Activated CD8-positive, alpha-beta memory T cell treated with anti-CD3 and anti-CD28 coated beads, Interleukin-2, amount 50 U/mL, for 1 hour (primary cell): ENCODE results near the gene ZYX.

Experiments
- DNase-seq: peaks from one replicate; pipeline ENCODE4 v3.0.0-alpha.2; 2020; ENCODE audit errors: extremely low read depth

ZYX gene

DNA sequence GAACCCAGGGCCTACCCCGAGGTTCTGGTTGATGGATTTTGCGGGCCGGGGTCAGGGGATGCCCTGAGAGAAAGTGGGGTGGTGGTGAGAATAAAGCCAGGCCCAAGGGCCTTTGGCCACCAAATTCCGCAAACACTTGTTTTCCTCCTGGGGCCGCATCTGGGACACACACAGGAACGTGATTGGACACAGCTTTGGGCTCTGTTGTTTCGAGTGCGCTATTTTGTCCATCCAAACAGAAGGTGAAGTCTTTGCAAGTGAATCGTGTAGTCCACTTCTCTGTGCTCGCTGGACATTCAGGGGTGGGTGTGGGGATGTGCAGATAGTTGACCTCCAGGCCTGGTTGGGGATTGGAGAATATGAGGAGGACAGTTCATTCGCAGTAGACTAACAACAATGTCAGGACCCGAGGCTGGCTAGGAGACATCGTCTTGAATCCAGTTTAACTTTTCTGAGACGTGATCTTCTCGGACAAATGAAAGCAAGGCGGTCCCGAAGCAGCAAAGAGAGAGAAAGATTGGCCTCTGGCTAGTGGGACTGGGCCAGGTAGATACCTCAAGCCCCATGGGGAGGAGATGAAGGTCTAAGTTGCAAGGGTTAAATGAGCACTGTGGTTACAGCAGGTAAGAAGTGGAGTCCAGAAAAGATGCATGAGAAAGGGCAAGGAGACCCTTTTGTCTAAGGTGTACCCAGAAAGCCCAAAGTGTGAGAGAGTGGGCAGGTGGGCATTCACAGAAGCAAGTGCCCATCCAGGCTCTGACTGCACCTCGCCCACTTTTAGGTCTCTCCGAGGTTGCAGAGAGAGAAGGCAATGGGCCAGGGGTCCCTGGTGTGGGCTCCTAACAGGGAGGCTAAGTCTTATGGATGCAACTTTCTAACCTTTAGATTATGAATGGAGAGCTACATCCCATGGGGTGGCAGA, 17.9 kb upstream of the ZYX start:
- DNase-seq, result no peak

DNA sequence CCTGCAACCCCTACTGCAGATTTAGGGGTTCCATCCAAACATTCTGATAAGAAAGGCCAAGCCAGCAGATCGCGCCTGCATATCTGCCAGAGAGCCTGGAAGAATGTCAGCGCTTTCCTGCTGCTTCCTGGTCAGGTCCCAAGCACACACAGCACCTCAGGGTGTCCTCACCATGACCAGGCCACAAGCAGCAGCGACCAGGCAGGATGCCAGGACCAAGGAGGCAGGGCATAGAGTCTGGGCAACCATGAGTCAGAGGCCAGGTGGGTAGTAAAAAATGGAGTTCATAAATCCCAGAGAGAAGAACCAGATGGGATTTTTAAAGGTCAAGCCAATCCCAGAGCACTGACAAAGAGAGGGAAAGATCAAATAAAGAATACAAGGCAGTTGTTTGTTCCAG, 13.2 kb upstream of the ZYX start:
- DNase-seq, result no peak

DNA sequence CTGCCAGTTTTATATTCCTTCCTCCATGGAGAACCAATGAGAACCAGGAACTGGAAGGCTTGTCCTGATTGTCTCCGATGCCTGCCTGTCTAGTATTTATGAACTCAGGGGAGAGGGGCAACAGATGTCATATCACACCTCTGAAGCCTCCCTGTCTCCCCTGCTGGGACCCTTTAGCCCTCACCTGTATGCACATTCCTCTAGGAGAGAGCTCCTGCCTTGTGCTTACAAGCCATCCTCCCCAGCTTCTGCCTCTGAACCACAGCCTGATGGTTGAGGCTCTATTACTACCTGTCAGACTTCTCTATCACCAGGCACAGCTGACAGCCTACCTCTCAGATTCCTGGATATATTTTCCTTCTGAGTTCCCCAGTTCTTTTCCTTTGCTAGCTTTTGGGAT, 12.8 kb upstream of the ZYX start:
- DNase-seq, result no peak

DNA sequence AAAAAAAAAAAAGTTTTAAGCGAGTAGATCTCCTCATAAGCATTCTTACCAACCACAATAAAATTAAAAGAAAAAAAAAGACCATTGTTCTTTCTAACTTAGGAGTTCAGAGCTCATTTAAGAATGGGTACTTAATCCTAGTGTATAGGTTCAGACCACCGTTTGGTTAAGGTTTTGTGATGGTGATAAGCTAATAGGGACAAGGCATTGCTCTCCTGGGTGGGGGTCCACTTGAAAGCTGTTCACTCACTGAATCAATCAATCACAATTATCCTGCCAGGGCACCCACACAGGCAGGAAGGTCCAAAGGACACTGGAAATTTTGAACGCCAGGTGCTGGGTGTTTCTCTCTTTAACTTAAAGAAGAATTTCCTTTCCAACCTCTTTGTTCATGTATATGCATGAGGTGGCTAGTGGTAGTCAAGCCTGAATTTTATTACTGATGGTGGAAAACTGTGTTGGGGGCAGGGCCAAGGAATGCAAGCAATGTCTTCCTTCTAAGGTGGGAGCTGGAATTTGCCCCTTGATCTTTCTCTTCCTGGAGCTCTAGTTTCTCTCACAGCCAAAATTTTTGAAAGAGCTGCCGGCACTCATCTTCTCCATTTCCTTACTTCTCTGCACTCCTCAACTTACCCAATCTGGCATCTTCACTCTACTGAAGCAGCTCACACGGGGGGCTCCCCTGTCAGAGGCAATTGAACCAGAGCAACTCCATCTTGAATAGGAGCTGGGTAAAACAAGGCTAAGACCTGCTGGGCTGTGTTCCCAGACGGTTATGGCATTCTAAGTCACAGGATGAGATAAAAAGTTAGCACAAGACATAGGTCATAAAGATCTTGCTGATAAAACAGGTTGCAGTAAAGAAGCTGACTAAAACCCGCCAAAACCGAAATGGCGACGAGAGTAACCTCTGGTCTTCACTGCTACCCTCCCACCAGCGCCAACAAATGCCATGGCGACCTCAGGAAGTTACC, 11.2 kb upstream of the ZYX start:
- DNase-seq, result no peak

DNA sequence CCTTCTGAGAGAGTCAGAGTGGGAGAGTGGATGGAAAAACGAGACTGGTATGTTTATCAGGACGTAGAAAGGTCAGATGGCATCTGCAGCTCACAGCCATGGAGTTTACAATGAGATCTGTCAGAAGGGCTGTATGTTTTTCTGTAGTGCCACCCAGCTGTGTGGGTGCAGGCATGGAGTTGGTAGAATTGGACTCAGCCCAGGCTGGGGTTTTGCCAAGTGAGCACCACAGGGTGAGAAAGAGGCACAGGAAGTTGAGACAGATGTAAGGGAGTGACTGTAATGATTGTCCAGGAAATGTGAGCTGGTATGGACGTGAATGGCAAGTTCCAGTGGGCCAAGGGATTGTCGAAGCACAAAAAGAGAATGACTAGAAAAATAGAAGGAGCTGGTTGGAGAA, 9.1 kb upstream of the ZYX start:
- DNase-seq, result no peak

DNA sequence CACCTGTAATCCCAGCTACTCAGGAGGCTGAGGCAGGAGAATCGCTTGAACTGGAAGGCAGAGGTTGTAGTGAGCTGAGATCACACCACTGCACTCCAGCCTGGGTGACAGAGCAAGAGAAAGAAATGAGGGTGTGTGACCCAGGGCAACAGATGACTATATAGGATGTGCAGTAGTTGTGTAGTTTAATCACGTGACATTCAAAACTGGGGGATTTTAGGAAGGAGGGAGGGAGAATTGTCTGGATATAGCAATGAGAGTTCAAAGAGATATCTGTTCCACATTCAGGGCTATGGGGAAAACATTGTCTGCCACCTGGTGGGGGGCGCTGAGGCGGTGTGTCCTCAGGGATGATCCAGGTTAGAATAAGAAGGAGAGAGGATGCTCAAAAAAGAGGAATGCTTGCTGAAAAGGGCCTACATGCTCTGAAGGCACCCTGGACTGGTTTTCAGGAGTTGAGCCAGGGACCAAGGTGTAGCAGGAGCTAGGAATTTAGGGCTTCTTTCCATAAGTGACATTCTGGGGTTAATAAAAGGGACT, 7.8 kb upstream of the ZYX start:
- no peak for DNase-seq

DNA sequence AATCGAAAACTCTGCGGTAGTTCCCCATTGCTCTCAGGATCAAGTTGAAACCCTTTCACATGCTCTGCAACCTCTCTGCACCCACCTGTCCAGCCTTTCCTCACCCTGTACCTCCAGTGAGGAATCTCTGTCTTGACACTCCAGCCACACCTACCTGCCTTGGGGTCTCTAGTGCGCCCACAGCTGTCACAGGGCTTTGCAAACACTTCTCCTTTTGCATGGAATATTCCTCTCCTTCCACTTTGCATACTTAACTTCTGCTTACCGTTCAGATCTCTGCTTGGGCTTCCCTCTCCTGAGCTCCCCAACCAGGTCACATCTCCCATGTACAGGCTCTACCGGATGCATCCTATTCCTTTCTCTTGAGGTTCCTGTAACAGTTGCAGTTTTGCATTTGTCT, 6.6 kb upstream of the ZYX start:
- DNase-seq, result no peak

DNA sequence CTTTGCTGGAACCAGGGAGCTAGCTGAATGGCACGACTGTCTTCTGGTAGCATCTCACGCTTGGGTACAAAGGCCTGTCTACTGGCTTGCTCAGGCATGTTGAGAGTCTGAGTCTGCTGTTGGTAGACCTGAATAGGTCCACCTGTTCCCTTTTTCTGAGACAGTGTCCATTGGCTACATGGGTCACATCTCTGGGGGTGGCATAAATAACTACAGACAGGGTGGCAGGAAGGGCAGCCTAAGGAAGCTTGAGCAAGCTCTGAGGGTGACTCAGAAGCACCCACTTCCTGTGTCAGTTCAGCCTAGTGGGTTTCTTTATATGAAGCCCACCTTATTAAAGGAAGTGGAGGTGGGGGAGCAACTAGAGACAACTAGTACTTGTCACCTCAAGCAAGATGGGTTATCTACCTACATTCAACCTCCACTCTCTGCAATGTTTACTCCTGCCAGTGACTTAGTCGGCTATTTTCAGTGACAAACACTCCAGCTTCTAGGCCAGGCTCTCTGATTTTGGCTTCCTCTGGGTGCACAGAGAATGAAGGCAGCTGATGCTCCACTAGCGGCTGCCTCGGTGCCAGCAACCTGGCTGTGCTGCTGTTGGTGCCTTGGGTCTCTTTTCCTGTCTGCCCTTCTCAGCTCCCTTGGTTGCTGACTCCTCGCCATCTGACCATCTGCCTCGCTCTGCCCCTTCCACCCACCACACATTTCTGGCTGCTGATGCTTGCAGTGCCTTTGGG, 5.7 kb upstream of the ZYX start:
- peak; percentile 50 for DNase-seq

DNA sequence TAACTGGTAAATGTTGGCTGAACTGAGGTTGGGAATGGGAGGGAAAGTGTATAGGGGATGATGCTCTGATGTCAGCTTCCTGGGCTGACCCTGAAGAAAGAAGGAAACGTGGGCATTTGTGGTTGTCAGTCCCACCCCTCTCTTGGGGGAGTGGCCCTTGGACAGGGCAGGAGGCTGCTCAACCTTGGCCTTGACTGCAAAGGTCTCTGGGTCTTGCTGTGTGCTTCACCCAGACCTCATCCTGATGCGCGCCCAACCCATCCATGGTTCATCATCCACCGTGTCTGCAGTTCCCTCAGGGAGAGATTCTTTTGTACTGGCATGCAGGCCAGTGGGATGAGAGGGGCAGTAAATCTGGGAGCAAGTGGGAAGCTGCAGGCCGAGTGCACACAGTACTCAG, 4.7 kb upstream of the ZYX start:
- DNase-seq, result no peak

DNA sequence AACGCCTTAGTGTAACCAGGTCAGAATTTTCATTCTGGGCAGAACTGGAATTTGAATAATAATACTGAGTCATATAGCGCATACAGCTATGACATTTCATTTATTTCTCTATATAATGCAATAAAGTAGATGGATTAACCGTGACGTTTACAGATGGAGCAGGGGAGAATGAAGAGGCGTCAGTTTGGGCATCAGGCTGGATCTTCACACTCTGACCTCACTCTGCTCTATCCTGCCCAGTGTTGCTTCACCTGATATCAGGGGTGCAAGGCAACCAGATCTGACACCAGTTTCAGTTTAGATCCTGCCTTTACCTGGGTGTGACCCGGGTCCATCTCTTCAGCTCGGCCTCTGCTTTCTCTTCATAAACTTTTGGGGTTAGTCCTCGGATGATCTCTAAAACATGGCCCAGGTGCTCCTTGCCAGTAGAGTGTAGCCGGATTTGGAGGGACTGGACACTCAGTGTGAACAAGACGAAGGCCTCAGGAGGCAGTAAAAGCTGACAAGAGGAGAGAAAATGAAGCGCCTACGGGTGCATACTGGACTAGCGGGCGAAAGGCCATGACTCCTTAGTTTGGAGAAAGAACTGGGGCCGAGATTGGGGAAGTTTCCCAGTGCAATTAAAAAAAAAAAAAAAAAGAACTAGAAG, 1.4 kb upstream of the ZYX start:
- no peak for DNase-seq

DNA sequence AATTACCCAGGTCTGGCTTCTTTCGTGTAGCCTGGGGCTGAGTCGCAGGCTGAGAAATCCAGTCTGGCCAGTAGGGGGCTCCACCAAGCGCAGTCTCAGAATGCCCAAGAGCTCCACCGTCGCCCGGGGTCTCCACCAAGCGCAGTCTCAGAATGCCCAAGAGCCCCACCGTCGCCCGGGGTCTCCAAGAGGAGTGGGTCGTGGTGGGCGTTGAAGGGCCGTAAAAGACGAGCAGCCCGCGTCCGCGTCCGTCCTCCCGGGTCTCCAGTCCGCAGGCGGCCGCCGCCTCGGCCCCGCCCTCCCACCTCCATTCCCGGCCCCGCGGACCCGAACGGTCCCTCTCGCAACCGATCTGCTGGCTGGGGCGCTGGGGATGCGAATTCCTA, 892 bp upstream of the ZYX start:
- peak; percentile 69 for DNase-seq

DNA sequence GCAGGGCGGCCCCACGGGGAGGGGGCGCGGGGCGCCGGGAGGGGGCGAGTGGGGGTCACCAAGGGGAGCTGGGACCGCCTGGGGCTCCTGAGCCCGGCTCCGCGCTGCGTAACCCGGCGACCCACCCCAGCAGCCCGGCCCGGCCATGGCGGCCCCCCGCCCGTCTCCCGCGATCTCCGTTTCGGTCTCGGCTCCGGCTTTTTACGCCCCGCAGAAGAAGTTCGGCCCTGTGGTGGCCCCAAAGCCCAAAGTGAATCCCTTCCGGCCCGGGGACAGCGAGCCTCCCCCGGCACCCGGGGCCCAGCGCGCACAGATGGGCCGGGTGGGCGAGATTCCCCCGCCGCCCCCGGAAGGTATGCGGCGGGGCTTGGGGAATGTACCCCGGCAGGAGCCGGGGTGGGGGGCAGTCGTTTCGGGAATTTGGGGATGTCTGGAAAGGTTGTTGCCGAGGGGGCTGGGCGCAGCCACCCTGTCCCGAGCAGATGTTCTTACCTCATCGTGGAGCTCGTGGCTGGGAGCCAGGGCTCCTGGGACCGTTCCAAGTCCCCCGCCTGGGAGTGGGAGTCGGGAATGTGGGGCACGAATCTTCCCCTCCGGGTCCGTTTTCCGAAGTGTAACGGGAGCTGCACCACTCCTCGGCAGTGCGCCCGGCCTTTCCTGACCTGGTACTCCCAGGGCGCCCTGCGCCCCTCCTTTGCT, 431 bp downstream of the ZYX start:
- no peak for DNase-seq

DNA sequence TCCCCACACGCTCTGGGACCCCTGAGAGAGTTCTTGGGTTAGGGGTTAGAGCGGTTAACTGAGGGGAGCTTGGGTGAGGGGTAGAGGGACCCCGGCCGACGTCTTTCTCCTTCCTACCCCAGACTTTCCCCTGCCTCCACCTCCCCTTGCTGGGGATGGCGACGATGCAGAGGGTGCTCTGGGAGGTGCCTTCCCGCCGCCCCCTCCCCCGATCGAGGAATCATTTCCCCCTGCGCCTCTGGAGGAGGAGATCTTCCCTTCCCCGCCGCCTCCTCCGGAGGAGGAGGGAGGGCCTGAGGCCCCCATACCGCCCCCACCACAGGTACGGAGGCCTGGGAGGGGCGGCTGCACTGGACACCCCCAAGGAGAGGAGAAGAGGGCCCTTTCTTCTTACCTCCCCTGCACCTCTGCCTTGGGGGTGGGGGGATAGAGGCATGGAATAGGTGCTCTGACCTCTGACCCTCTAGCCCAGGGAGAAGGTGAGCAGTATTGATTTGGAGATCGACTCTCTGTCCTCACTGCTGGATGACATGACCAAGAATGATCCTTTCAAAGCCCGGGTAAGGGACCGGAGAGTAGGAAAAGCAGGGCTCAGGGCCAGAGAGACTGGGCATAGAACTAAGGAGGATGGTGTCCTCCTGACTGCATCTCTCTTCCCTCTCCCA, 1.1 kb downstream of the ZYX start:
- no peak for DNase-seq

DNA sequence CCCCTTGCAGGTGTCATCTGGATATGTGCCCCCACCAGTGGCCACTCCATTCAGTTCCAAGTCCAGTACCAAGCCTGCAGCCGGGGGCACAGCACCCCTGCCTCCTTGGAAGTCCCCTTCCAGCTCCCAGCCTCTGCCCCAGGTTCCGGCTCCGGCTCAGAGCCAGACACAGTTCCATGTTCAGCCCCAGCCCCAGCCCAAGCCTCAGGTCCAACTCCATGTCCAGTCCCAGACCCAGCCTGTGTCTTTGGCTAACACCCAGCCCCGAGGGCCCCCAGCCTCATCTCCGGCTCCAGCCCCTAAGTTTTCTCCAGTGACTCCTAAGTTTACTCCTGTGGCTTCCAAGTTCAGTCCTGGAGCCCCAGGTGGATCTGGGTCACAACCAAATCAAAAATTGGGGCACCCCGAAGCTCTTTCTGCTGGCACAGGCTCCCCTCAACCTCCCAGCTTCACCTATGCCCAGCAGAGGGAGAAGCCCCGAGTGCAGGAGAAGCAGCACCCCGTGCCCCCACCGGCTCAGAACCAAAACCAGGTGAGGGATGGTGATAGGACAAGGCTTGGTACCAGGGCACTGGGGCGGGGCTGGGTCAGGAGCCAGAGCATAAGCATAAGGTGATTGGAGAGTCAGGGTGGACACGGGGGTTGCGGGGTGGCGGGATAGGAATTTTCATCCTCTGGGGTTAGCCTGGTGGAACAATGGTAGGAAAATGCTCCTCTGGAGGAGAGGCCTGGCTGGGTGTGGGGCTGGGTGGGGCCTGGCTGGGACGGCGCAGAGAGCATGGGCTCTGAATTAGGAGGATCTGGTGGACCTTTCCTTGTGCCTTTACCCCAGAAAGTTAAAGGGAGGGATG, 1.9 kb downstream of the ZYX start:
- DNase-seq, result no peak

DNA sequence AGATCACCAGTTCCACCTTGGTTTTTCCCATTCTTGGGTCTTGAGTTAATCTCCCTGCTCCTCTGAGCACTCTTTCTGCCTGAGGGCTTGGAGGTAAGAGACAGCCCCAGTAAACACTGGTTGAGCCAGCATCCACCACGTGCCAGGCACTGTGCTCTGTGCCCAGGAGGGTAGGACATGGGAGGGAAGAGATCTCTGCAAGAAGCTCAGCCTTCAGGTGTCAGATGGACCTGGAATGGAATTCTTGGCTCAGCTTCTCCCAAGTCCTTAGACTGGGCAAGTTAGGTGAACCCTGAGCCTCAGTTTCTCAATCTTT, 2.5 kb downstream of the ZYX start:
- no peak for DNase-seq

DNA sequence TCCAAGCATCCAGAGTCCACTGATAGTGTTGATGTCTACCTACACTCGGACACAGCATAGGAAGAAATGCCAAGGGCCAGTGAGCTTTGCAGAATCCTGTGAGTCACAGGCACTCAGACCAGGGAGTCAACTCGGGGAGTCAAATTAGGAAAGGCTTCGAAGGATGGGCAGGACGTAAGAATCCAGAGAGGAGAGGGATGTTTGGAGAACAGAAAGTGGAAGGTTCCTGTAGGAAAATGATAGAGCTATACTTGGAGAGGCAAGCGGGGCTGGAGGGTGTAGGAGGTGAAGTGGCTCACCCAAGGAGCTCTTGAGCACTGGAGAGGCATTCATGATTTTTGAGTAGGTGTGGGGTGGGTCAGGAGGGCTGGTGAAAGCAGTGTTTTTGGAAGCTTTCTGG, 3.0 kb downstream of the ZYX start:
- no peak for DNase-seq

DNA sequence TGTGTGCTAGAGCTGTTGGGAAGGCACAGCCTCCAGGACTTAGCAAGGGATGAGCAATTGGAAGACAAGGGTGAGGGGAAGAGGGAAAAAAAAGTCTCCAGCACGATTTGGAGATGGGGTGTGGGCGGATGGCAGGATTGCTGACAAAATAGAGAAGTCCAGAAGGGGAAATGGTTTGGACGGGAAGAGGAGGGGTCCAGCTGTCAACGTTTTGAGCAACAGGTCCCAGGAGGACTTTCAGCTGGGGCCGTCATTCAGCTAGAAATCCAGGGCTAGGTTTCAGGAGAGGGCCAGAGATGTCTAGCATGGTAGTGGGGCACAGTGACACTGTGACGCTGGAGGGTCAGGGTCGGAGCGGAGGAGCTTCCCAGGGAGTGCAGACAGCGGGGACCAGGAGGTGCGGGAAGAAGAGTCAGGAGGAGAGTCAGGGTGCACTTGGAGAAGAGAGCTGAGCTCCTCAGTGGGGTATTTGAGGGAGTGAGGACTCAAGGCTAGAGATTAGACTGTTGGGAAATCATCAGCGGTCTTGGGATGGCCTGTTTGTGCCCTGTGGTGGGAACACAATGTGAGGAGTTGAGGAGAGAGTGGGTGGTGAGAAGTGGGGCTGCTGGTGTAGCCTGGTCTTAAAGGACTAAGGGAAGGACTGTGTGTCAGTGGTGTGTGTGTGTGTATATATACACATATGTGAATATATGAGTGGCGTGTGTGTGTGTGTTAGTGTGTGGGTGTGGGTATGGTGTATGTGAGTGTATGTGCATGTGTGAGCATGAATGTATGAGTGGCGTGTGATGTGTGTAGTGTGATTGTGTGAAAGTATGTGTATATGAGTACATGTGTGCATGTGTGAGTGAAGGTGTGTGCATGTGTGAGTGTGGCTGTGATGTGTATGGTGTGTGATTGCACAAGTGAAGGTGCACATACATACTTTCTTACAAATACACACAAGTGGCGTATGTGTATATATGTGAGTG, 3.8 kb downstream of the ZYX start:
- no peak for DNase-seq
